HFFc6 (cell line): ENCODE results near the gene NAV2. TPM values are rescaled to one million over a fixed set of nuclear protein-coding genes. Genes with fewer than 3 reads are reported as not detected.

Experiments
- DNase-seq: peaks from one replicate; pipeline ENCODE4 v3.0.0-alpha.2; 2018
- H3K27ac Mint-ChIP-seq: 2 replicates; pipeline ENCODE4 v1.8.0; 2020; ENCODE audit warnings: mild to moderate bottlenecking, mixed read lengths
- H3K27me3 Mint-ChIP-seq: 2 replicates; pipeline ENCODE4 v1.8.0; 2021; ENCODE audit warnings: mild to moderate bottlenecking, moderate library complexity, mixed read lengths; ENCODE audit not compliant: insufficient read depth
- H3K36me3 Mint-ChIP-seq: 2 replicates; pipeline ENCODE4 v1.8.0; 2021; ENCODE audit warnings: low read depth, mixed read lengths
- H3K4me1 Mint-ChIP-seq: 2 replicates; pipeline ENCODE4 v1.8.0; 2020; ENCODE audit warnings: low read depth, mixed read lengths
- H3K4me3 Mint-ChIP-seq: 2 replicates; pipeline ENCODE4 v1.8.0; 2020; ENCODE audit warnings: mild to moderate bottlenecking, moderate library complexity, mixed read lengths
- H3K9me3 Mint-ChIP-seq: 2 replicates; pipeline ENCODE4 v1.8.0; 2020; ENCODE audit warnings: mild to moderate bottlenecking, mixed read lengths
- CTCF ChIP-seq: fragments of 200-600 bp; sonication (generic); IDR thresholded peaks from 2 replicates; pipeline ENCODE4 v1.5.0; 2021; ENCODE audit warnings: antibody characterized with exemption, mild to moderate bottlenecking
- total RNA-seq, 6 experiments: library from RNA; stranded (reverse); fragmentation: NEBNext Ultra II Directional; extraction: Animal tissue kit (Norgen Biotek cat#: 25700); gene quantifications; 2 replicates in 1 of 6; 3 replicates in 5 of 6; pipeline ENCODE4 v1.2.3, GENCODE V29; 2021

NAV2 gene
- total RNA-seq, 6 experiments from 2014 or later, result 12.4 to 34.9 (median 31.8) TPM

DNA sequence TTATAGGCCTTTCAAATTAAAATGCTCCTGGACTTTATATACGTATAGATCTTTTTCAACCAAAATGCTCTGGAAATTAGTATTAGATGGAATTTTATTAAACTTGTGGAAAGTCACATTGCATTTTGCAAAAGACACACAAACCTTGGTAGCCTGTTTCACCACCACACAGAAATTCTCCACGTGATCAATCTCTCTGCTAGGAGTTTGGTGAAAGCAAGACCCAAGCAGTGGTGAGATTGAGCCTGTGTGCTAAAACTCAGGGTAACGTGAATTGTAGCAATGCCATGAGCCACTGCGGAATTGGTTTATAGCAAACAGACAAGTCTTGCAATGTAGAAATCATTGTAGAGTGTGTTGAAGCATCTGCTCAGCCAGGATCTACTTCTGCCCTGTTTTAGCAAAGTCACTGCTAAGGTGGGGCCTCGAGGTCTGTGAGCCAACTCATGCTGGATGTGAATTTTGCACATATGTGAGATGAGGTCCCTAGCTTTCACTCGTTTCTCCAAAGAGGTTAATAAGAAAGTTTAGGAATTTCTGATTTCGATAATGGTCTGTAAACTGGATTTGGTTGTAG lies 262.9 kb downstream of the NAV2 start:
- TF ChIP-seq CTCF, result no peak
- peaks cover 23% of the 10 kb centered on the region; the same call in 1 of the 2 replicates for H3K36me3 Mint-ChIP-seq
- H3K4me1 Mint-ChIP-seq, result peaks cover 21% of the 10 kb centered on the region
- H3K9me3 Mint-ChIP-seq, result no peaks in the 10 kb centered on the region
- no peak overlapping the region for H3K4me3 Mint-ChIP-seq
- no peak for DNase-seq
- no peak overlapping the region for H3K27ac Mint-ChIP-seq
- peaks cover 2% of the 10 kb centered on the region for H3K27me3 Mint-ChIP-seq

DNA sequence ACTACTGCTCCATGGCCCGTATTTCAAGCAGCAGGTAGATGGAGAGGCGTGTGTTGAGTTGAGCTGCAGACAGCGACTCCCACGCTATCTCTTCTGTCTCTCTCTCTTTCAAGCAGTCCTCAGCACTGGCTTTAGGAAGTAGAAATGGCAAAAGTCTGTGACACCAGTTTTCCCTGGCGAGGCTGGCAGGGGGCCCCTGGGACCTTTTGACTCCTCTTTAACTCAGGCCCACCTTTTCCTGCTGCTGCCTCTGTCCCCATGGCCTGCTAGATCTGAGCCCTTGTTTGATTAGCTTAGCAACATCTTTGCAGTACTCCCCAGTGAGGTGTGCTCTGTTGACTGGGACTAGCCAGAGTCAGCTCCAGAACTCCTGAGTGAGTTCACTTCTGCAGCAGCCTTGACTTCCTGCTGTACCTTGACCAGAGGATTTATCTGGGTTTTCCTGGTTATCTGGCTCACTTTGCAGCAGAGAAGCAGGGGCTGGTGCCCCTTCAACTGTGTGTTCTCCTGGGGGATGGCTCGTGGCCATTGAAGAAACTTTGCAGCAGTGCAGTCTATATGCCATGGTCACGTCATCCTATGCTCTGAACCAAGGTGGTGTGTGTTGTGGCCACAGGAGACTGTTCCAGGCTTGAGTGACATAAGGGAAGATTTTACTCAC lies 263.8 kb downstream of the NAV2 start:
- no peak overlapping the region; the same call in 1 of the 2 replicates for H3K27ac Mint-ChIP-seq
- peaks cover 2% of the 10 kb centered on the region for H3K27me3 Mint-ChIP-seq
- no peak for DNase-seq
- peaks cover 29% of the 10 kb centered on the region for H3K4me1 Mint-ChIP-seq
- H3K9me3 Mint-ChIP-seq, result no peaks in the 10 kb centered on the region
- TF ChIP-seq CTCF, result no peak
- H3K4me3 Mint-ChIP-seq, result no peak overlapping the region
- peaks cover 23% of the 10 kb centered on the region; the same call in 1 of the 2 replicates for H3K36me3 Mint-ChIP-seq

DNA sequence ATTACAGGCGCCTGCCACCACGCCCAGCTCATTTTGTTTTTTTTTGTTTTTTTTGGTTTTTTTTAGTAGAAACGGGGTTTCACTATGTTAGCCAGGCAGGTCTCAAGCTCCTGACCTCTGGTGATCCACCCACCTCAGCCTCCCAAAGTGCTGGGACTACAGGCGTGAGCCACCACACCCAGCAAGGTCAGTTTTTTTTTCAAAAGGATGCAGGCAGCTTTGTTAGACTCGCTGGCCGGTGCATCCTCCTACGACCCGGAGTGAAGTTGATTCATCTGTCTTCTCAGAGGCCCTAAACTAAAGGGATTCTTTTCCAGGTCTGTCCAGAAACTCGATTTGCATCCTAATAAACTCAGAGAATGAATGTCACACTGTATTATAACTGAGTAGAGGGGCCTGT lies 265.3 kb downstream of the NAV2 start:
- DNase-seq, result no peak
- H3K27me3 Mint-ChIP-seq, result peaks cover 2% of the 10 kb centered on the region
- no peak for TF ChIP-seq CTCF
- H3K27ac Mint-ChIP-seq, result peak overlapping the region; percentile 87
- H3K9me3 Mint-ChIP-seq, result no peaks in the 10 kb centered on the region
- peaks cover 18% of the 10 kb centered on the region; the same call in 1 of the 2 replicates for H3K36me3 Mint-ChIP-seq
- H3K4me1 Mint-ChIP-seq, result peaks cover 34% of the 10 kb centered on the region
- no peak overlapping the region for H3K4me3 Mint-ChIP-seq

GRCh38 chr11:19978668-19979518 lies 266.3 kb downstream of the NAV2 start:
- H3K27ac Mint-ChIP-seq, result peak overlapping the region; percentile 87

More at GRCh38 chr11:19978668-19979518, 266.3 kb downstream of the NAV2 start:
- Mint-ChIP-seq H3K9me3 (no peaks in the 10 kb centered on the region), H3K27me3 (peaks cover 2% of the 10 kb centered on the region), H3K4me3 (peak overlapping the region; percentile 17; the same call in 1 of the 2 replicates), H3K36me3 (peaks cover 14% of the 10 kb centered on the region; the same call in 1 of the 2 replicates), H3K4me1 (peaks cover 34% of the 10 kb centered on the region)
- TF ChIP-seq CTCF, result no peak
- peak; percentile 66 for DNase-seq
